Left lung (tissue), 10 donors: ENCODE results near the gene SLC25A43. TPM values are rescaled to one million over a fixed set of nuclear protein-coding genes. Genes with fewer than 3 reads are reported as not detected.

Source experiments
- ATAC-seq: fragments of 200-7000 bp; cut with Tn5 transposase; one replicate; pipeline ENCODE4 v1.9.1; 2020; ENCODE audit warnings: moderate library complexity
- DNase-seq, 4 donors: peaks; one replicate each; pipeline ENCODE4 v3.0.0-alpha.2; 2013 to 2020
- H3K27ac ChIP-seq, 2 donors: fragments of 200-600 bp; sonication (generic) in 1 of 2; one replicate each; pipeline versions ENCODE4 v1.5.0 to v1.8.0; 2020 to 2021
- H3K27me3 ChIP-seq, 2 donors: fragments of 200-600 bp; sonication (generic) in 1 of 2; one replicate each; pipeline versions ENCODE4 v1.5.0 to v1.8.0; 2020 to 2021
- H3K36me3 ChIP-seq, 2 donors: fragments of 200-600 bp; sonication (generic) in 1 of 2; one replicate each; pipeline versions ENCODE4 v1.5.0 to v1.8.0; 2020 to 2021
- H3K4me1 ChIP-seq, 2 donors: fragments of 200-600 bp; one replicate each; pipeline ENCODE4 v1.8.0; 2021
- H3K4me3 ChIP-seq, 2 donors: fragments of 200-600 bp; sonication (generic) in 1 of 2; one replicate each; pipeline versions ENCODE4 v1.5.0 to v1.8.0; 2020 to 2021; ENCODE audit warnings: mild to moderate bottlenecking in 1 of 2
- H3K9me3 ChIP-seq, 2 donors: fragments of 200-600 bp; sonication (generic) in 1 of 2; one replicate each; pipeline versions ENCODE4 v1.5.0 to v1.8.0; 2020 to 2021
- intact Hi-C, 2 donors: fragments of 100-400 bp; cut with DNase I; formaldehyde crosslinking; loops; one replicate each; pipeline versions ENCODE4 v1.11.2 to v1.14.2; 2022
- polyA plus RNA-seq, 6 donors: library from polyadenylated mRNA; unstranded; fragments of 120-200 nt; gene quantifications; one replicate each; pipeline ENCODE4 v1.2.1, GENCODE V29; 2013; ENCODE audit not compliant: insufficient read length in 6 of 6
- total RNA-seq, 2 donors: library from RNA; stranded (reverse); fragmentation: NEBNext Ultra II Directional; extraction: Animal tissue kit (Norgen Biotek cat#: 25700); gene quantifications; one replicate each; pipeline ENCODE4 v1.2.1, GENCODE V29; 2021
- TF ChIP-seq, protein P1 (sequence below), 2 donors: fragments of 200-600 bp; sonication (generic) in 1 of 2; IDR thresholded peaks; one replicate each; pipeline versions ENCODE4 v1.5.0 to v1.8.0; 2021; ENCODE audit warnings: antibody characterized with exemption in 2 of 2
- donor health status: DM: no; HTN: yes; CAD: no.
- donor health status: DM: no; HTN: no; CAD: no.

The SLC25A43 gene
- total and polyA plus RNA-seq, 8 donors = 5.2 to 18.7 (median 8.9) TPM

DNA sequence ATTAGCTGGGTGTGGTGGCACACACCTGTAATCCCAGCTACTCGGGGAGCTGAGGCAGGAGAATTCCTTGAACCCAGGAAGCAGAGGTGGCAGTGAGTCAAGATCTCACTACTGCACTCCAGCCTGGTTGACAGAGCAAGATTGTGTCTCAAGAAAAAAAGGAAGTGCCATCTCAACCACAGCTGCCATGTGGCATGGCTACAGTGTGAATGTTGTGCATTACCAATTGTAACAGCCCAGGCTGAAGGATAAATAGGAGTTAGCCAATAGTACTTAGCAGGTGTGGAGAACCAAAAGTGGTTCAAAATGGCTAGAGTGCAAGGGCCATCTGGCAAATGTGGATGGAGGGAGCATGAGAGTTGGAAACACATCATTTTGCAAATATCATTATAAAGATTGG lies 98.0 kb downstream of the SLC25A43 start:
- Histone ChIP-seq H3K4me3 (no peak overlapping the region), H3K9me3 (no peaks in the 10 kb centered on the region), H3K4me1 (no peaks in the 10 kb centered on the region), H3K36me3 (no peaks in the 10 kb centered on the region), H3K27ac (no peak overlapping the region), H3K27me3 (no peaks in the 10 kb centered on the region)
- DNase-seq (no peak), ATAC-seq (no peak)
- intact Hi-C loops = no loop called here
- TF ChIP-seq, protein P1, sequence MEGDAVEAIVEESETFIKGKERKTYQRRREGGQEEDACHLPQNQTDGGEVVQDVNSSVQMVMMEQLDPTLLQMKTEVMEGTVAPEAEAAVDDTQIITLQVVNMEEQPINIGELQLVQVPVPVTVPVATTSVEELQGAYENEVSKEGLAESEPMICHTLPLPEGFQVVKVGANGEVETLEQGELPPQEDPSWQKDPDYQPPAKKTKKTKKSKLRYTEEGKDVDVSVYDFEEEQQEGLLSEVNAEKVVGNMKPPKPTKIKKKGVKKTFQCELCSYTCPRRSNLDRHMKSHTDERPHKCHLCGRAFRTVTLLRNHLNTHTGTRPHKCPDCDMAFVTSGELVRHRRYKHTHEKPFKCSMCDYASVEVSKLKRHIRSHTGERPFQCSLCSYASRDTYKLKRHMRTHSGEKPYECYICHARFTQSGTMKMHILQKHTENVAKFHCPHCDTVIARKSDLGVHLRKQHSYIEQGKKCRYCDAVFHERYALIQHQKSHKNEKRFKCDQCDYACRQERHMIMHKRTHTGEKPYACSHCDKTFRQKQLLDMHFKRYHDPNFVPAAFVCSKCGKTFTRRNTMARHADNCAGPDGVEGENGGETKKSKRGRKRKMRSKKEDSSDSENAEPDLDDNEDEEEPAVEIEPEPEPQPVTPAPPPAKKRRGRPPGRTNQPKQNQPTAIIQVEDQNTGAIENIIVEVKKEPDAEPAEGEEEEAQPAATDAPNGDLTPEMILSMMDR (IDR thresholded peaks at IDR 0.05) = no peak

DNA sequence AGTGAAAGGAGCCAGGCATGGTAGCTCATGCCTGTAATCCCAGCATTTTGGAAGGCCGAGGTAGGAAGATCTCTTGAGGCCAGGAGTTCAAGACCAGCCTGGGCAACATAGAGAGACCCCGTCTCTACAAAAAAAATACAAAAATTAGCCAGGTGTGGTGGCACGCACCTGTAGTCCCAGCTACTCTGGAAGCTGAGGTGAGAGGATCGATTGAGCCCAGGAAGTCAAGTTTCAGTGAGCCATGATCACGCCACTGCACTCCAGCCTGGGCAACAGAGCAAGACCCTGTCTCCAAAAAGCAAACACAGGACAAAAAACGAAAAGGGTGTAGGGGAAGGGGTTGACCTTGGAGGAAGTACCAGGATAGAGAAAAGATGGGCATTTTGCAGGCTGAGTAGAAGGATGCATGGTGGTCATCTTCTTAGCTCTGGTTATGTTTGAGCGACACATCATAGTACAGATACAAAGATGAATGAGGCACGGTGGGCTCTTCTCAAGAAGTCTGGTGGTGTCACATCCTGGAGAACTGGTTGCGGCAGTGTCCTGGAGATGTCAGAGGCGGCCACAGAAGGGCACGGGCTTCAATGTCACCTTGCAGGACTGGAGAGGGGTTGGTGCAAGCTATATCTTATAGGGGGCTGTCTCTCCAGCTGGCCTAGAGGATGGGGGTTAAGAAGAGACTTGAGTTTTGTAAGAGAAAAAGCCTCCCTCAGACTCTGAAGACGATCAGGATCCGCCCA lies 101.1 kb downstream of the SLC25A43 start:
- peaks cover 0 to 8% of the 10 kb centered on the region in 2 donors for H3K4me1 ChIP-seq
- TF ChIP-seq, protein P1 (IDR thresholded peaks at IDR 0.05) = no peak
- intact Hi-C loops = no loop called here
- H3K27ac ChIP-seq = no peak overlapping the region
- no peak overlapping the region for H3K4me3 ChIP-seq
- H3K36me3 ChIP-seq = no peaks in the 10 kb centered on the region
- DNase-seq (no peak), ATAC-seq (no peak)
- H3K27me3 ChIP-seq = no peaks in the 10 kb centered on the region
- H3K9me3 ChIP-seq = no peaks in the 10 kb centered on the region

DNA sequence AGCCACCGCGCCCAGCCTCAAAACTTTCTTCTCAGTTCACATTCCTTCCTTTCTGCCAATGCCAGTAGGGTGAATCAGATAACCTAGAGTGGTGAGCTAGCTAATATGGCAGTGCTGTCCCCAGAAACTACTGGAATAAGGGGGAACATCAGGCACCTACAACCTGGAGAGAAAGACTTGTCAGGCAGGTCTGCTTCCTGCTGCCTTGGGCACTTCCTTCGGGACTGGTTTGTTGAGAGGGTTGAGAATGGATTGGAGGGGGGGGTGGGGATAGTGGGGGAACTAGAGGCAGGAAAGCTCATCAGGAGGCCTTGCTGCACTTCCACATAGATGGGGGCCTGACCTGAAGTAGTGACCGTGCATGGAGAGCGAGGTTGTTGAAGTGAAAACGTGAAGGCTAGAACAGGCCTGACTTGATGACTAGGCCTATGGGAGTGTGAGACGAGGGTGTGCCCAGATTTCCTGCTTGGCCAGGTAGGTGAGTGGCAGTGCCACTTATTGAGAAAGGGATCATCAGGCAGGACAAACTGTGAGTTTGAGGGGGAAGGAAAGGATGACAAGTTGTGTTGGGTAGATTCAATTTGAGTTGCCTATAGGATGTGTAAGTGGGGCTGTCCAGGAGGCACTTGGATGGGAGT lies 102.5 kb downstream of the SLC25A43 start:
- no peak for DNase-seq
- no peak overlapping the region for H3K4me3 ChIP-seq
- ATAC-seq = peak; percentile 39

DNA sequence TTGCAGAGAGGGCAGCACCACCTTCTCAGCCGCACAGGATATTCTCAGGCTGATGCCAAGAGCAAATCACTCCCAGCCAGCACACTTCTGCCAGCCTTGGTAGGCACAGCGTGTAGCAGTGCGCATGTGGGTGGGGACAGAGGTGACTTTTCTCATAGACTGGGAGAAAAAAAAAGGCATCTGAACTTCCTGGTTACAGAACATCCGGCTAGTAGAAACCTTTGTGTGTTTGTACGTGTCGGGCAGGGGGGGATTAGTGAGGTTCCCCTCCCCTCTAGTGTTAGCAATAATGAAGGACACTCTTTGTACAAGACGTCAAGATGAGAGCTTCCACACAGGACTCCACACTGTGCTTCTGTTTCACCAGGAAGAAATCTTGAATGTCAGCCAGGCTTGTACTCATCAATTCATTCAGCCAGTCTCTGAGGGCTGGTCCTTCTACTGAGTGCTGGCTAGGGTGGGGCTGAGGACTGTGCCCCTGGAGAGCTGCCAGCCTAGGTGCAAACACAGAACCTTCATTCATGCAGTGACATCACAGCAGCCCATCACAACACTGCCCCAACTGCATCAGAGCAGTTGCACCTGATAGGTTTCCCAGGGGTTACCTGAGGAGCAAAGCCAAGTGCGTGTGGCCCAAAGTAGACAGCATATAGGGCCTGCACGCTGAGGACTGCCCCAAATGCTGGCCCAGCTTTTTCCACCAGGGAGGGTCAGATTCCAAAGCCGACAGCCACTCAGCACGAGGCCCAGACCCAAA lies 103.8 kb downstream of the SLC25A43 start:
- Histone ChIP-seq H3K27ac (peak overlapping the region; percentile 26 to 53), H3K4me1 (peaks cover 0 to 8% of the 10 kb centered on the region in 2 donors), H3K36me3 (no peaks in the 10 kb centered on the region), H3K4me3 (no peak overlapping the region), H3K27me3 (no peaks in the 10 kb centered on the region), H3K9me3 (no peaks in the 10 kb centered on the region)
- intact Hi-C loops = no loop called here
- TF ChIP-seq, protein P1 (IDR thresholded peaks at IDR 0.05) = no peak
- ATAC-seq (peak; percentile 79), DNase-seq (peak in 2 of 4 donors; percentile 63 to 67)

More for the DNA sequence above, 102.5 kb downstream of the SLC25A43 start:
- intact Hi-C loops = no loop called here
- no peaks in the 10 kb centered on the region for H3K9me3 ChIP-seq
- H3K27me3 ChIP-seq = no peaks in the 10 kb centered on the region
- peaks cover 0 to 8% of the 10 kb centered on the region in 2 donors for H3K4me1 ChIP-seq
- TF ChIP-seq, protein P1 (IDR thresholded peaks at IDR 0.05) = no peak
- no peaks in the 10 kb centered on the region for H3K36me3 ChIP-seq
- peak overlapping the region in 1 of 2 donors; percentile 13 for H3K27ac ChIP-seq

DNA sequence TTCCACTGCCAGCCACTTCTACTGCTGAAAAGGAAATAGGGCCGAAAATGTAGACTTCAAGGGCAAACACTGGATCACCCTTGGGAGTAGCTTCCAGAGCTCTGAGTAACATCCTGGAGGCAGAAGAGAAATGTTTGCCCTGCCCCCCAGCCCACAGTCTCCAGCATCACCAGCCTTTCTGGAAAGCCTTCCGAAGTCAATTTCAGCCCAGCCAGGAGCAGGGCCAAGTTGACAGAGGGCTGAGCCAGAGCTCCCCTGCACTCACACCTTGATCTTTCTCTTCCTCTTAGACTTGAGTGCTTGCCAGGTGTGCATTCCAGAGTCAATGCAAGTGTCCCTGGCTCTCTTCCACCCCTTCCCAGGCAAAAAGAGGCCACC lies 104.3 kb downstream of the SLC25A43 start:
- H3K4me3 ChIP-seq = no peak overlapping the region
- intact Hi-C loops = no loop called here
- peaks cover 0 to 8% of the 10 kb centered on the region in 2 donors for H3K4me1 ChIP-seq
- ATAC-seq (peak; percentile 79), DNase-seq (no peak)
- no peaks in the 10 kb centered on the region for H3K9me3 ChIP-seq
- TF ChIP-seq, protein P1 (IDR thresholded peaks at IDR 0.05) = no peak
- peak overlapping the region; percentile 26 to 53 for H3K27ac ChIP-seq
- H3K27me3 ChIP-seq = no peaks in the 10 kb centered on the region
- H3K36me3 ChIP-seq = no peaks in the 10 kb centered on the region
